Endothelial cell of umbilical vein (primary cell): ENCODE measurements around the gene PAX2. TPM values are rescaled to one million over a fixed set of nuclear protein-coding genes. Genes with fewer than 3 reads are reported as not detected.

Experiments
- BruUV-seq: library from RNA; stranded (reverse); fragments of 400-500 nt; replicated peaks from 2 replicates; lab custom pipeline; 2021; lab: Mats Ljungman, UMichigan
- CTCF ChIA-PET: fragments of 300-600, 350-600 bp; sonication (Branson Sonifier 250); formaldehyde crosslinking; loops from one replicate; lab custom pipeline; 2021; ENCODE audit warnings: antibody characterized with exemption, inconsistent platforms; lab: Charles Lee
- POLR2A ChIA-PET: fragments of 300-600, 350-600 bp; sonication (Branson Sonifier 250); formaldehyde crosslinking; loops from one replicate; lab custom pipeline; 2021; ENCODE audit warnings: antibody characterized with exemption, inconsistent platforms; lab: Charles Lee
- DNase-seq: peaks from one replicate; pipeline ENCODE4 v3.0.0-alpha.2; 2011; ENCODE audit warnings: low read depth, low spot score
- FAIRE-seq: peaks from 2 replicates; lab custom pipeline; 2011; peaks lifted over from hg19 to GRCh38; lab: Jason Lieb, UNC
- H2AFZ ChIP-seq: 2 replicates; pipeline ENCODE4 v1.6.0; 2012; ENCODE audit warnings: low read depth, low read length, control low read depth, inconsistent platforms
- H3K27ac ChIP-seq: 2 replicates; pipeline ENCODE4 v1.5.1; 2011; ENCODE audit warnings: low read depth, mild to moderate bottlenecking, control low read depth, low read length, moderate library complexity; ENCODE audit not compliant: insufficient read depth
- H3K27me3 ChIP-seq, 2 experiments: 2 replicates each; pipeline versions ENCODE4 v1.6.0 to v1.6.1; 2011; ENCODE audit warnings: low read length in 2 of 2, mixed read lengths in 1 of 2; ENCODE audit not compliant: control insufficient read depth in 2 of 2, insufficient read depth in 2 of 2
- H3K36me3 ChIP-seq, 2 experiments: 2 replicates in 1 of 2; 3 replicates in 1 of 2; pipeline ENCODE4 v1.5.1; 2011; ENCODE audit warnings: low read length in 2 of 2, mild to moderate bottlenecking in 1 of 2, moderate library complexity in 1 of 2; ENCODE audit not compliant: control insufficient read depth in 2 of 2, insufficient read depth in 2 of 2; ENCODE audit errors: extremely low read depth in 1 of 2
- H3K4me1 ChIP-seq: 3 replicates; pipeline ENCODE4 v1.5.1; 2011; ENCODE audit warnings: mild to moderate bottlenecking, low read length; ENCODE audit not compliant: control insufficient read depth, insufficient read depth; ENCODE audit errors: extremely low read depth
- H3K4me2 ChIP-seq: 2 replicates; pipeline ENCODE4 v1.6.1; 2011; ENCODE audit warnings: low read length, control low read depth, mixed read lengths; ENCODE audit not compliant: insufficient read depth
- H3K4me3 ChIP-seq, 3 experiments: fragments of 200-600 bp in 1 of 3; sonication (generic), shearing (Covaris generic) in 1 of 3; replicated peaks in 1 of 3; 2 replicates each; pipeline ENCODE4 v1.5.1; 2011 to 2016; ENCODE audit warnings: control low read depth in 3 of 3, low read length in 3 of 3, mild to moderate bottlenecking in 2 of 3, inconsistent platforms in 1 of 3, low read depth in 1 of 3, moderate library complexity in 1 of 3; ENCODE audit not compliant: insufficient read depth in 1 of 3
- H3K79me2 ChIP-seq: 2 replicates; pipeline ENCODE4 v1.6.0; 2012; ENCODE audit warnings: low read length, inconsistent platforms; ENCODE audit not compliant: control insufficient read depth, insufficient read depth
- H3K9ac ChIP-seq: replicated peaks from 2 replicates; pipeline ENCODE3; 2011; ENCODE audit warnings: low read length, control low read depth; ENCODE audit not compliant: insufficient read depth; ENCODE audit errors: extremely low read depth
- H3K9me1 ChIP-seq: replicated peaks from 3 replicates; pipeline ENCODE4 v1.6.0; 2011; ENCODE audit warnings: mild to moderate bottlenecking, low read length; ENCODE audit not compliant: control insufficient read depth, insufficient read depth; ENCODE audit errors: extremely low read depth
- H3K9me3 ChIP-seq: replicated peaks from 2 replicates; pipeline ENCODE4 v1.5.1; 2012; ENCODE audit warnings: low read length, inconsistent platforms; ENCODE audit not compliant: control insufficient read depth, insufficient read depth
- H4K20me1 ChIP-seq: replicated peaks from 2 replicates; pipeline ENCODE3; 2011; ENCODE audit warnings: mild to moderate bottlenecking, low read length; ENCODE audit not compliant: control insufficient read depth, insufficient read depth; ENCODE audit errors: extremely low read depth
- EZH2 ChIP-seq: IDR thresholded peaks from 2 replicates; pipeline ENCODE4 v1.6.1; 2012; ENCODE audit warnings: borderline replicate concordance, low read depth, mild to moderate bottlenecking, moderate library complexity, low read length, inconsistent platforms; ENCODE audit not compliant: severe bottlenecking
- FOS ChIP-seq: IDR thresholded peaks from 2 replicates; pipeline ENCODE4 v1.6.1; 2011; ENCODE audit warnings: mild to moderate bottlenecking, low read length, moderate library complexity, borderline replicate concordance; ENCODE audit not compliant: insufficient read depth
- GATA2 ChIP-seq: IDR thresholded peaks from 2 replicates; pipeline ENCODE4 v1.7.0; 2011; ENCODE audit warnings: low read depth, mild to moderate bottlenecking, moderate library complexity, mixed read lengths, low read length; ENCODE audit not compliant: insufficient read length, insufficient read depth
- JUN ChIP-seq: IDR thresholded peaks from 2 replicates; pipeline ENCODE4 v1.6.1; 2011; ENCODE audit warnings: borderline replicate concordance, low read depth; ENCODE audit not compliant: insufficient read length, insufficient read depth
- MYC ChIP-seq: IDR thresholded peaks from one replicate; pipeline ENCODE4 v1.6.1; 2011; ENCODE audit warnings: mild to moderate bottlenecking, low read depth, low read length
- POLR2A ChIP-seq: IDR thresholded peaks from 2 replicates; pipeline ENCODE4 v1.6.1; 2012; ENCODE audit warnings: low read depth, mild to moderate bottlenecking, control low read depth, low read length
- POLR2AphosphoS5 ChIP-seq: IDR thresholded peaks from 2 replicates; pipeline ENCODE4 v1.6.1; 2012; ENCODE audit warnings: low read depth, mild to moderate bottlenecking, control low read depth, low read length, moderate library complexity; ENCODE audit not compliant: insufficient read depth
- dilution Hi-C: fragments of 300-500 bp; cut with MboI; formaldehyde crosslinking; loops from one replicate; pipeline ENCODE4 v1.15.0; 2019; ENCODE audit warnings: low sequenced_read_pairs; ENCODE audit not compliant: extremely low pct_ligation_motif_present
- intact Hi-C: fragments of 100-400 bp; cut with micrococcal nuclease; formaldehyde crosslinking; loops from one replicate; pipeline ENCODE4 v1.10.0; 2022
- polyA plus RNA-seq, 4 experiments: library from polyadenylated mRNA; depleted of rRNA in 3 of 4; stranded (reverse) in 3 of 4; unstranded in 1 of 4; fragments of >200 nt; gene quantifications; 2 replicates each; pipeline versions ENCODE4 v1.2.1 to v1.2.3, GENCODE V29; 2011 to 2012; ENCODE audit warnings: missing spikeins in 1 of 4
- total RNA-seq: library from RNA; stranded (reverse); gene quantifications from 2 replicates; pipeline ENCODE4 v1.2.3, GENCODE V29; 2021
- TF ChIP-seq, protein P1 (sequence below), 2 donors: IDR thresholded peaks; 1 replicate in 1 of 2; 2 replicates in 1 of 2; pipeline ENCODE4 v1.5.1; 2011; ENCODE audit warnings: low read length in 2 of 2, mild to moderate bottlenecking in 2 of 2, moderate library complexity in 2 of 2, control low read depth in 1 of 2, inconsistent platforms in 1 of 2, low read depth in 1 of 2; ENCODE audit not compliant: insufficient read depth in 1 of 2; ENCODE audit errors: extremely low read depth in 1 of 2
- TF ChIP-seq, protein P2 (sequence below): IDR thresholded peaks from 2 replicates; pipeline ENCODE4 v1.6.1; 2011; ENCODE audit not compliant: insufficient read depth, insufficient read length

Gene PAX2
- total and polyA plus RNA-seq, 2 donors (not counting 3 experiments of a cell fraction or from before 2014, with no cell fraction given) = not detected

DNA sequence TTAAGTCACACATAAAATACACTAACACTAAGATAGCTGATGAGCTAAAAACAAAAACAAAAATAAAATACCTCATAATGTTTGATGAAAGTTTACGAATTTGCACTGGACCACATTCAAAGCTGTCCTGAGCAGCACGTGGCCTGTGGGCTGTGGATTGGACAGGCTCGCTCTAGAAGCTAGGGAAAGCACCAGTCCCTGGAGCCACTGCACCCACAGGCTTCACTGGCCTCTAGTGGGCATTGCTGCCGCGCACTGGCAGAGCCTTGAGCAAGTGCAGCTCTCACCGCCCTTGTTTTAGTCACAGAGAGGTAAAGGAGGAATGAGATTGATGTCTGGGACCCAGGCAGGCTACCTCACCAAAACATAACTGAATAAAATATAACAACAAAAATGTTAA is 67.6 kb downstream of the PAX2 start:
- H3K4me2 ChIP-seq = no peak overlapping the region
- no peak overlapping the region for H3K27ac ChIP-seq
- DNase-seq = no peak
- intact Hi-C loops (no loop called here), dilution Hi-C loops (no loop called here)
- H3K9ac ChIP-seq = no peak overlapping the region
- BruUV-seq = no TSS peak
- H3K27me3 ChIP-seq = peaks cover 5 to 12% of the 10 kb centered on the region in 2 experiments
- H3K4me3 ChIP-seq = no peak overlapping the region
- no peaks in the 10 kb centered on the region for H3K4me1 ChIP-seq
- no peaks in the 10 kb centered on the region for H3K9me3 ChIP-seq
- H2AFZ ChIP-seq = no peak overlapping the region
- ChIA-PET POLR2A (no interaction called here), CTCF (no interaction called here)
- no peak for FAIRE-seq
- H3K79me2 ChIP-seq = no peaks in the 10 kb centered on the region
- no peaks in the 10 kb centered on the region for H3K9me1 ChIP-seq
- no peaks in the 10 kb centered on the region for H3K36me3 ChIP-seq
- TF ChIP-seq POLR2A (no peak), JUN (no peak), FOS (no peak)
- H4K20me1 ChIP-seq = no peaks in the 10 kb centered on the region

DNA sequence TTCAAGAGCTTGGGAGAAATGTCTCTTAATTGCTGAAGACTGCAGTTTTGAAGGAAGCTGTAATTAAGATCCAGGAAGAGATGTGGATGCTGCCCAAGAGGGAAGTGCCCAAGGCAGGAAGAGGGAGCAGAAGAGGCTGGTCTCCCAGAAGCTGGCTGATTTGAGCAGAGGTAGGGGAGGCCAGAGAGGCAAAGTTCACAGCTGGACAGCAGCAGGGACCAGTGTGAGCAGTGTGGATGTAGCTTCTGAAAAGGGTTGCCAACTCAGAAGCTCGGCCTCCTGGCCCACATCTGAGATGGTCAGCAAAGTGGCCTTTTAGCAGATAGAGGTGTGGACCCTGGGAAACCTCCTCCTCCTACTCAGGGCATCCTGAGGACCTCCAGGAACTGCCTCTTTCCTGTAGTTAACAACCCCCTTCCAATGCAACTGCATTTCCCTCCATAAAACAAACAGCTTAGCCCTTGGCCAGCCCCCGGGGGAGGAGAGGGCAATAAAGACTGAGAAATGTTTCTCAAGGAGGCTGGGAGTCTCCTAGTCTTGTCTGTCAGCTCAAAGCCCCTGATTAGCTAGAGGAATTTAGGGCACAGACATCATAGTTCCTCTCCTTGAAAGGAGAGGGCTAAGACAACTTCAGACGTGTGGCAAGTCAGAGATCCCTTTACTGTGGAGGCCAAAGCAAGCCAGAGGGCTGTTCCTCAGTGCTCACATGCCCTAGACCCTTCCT is 69.5 kb downstream of the PAX2 start:
- no TSS peak for BruUV-seq
- no peak for FAIRE-seq
- no peak overlapping the region for H2AFZ ChIP-seq
- DNase-seq = no peak
- dilution Hi-C loops (no loop called here), intact Hi-C loops (no loop called here)
- TF ChIP-seq MYC (no peak), POLR2A (no peak), POLR2AphosphoS5 (no peak), FOS (no peak), JUN (no peak), EZH2 (no peak), GATA2 (no peak)
- TF ChIP-seq, protein P1, sequence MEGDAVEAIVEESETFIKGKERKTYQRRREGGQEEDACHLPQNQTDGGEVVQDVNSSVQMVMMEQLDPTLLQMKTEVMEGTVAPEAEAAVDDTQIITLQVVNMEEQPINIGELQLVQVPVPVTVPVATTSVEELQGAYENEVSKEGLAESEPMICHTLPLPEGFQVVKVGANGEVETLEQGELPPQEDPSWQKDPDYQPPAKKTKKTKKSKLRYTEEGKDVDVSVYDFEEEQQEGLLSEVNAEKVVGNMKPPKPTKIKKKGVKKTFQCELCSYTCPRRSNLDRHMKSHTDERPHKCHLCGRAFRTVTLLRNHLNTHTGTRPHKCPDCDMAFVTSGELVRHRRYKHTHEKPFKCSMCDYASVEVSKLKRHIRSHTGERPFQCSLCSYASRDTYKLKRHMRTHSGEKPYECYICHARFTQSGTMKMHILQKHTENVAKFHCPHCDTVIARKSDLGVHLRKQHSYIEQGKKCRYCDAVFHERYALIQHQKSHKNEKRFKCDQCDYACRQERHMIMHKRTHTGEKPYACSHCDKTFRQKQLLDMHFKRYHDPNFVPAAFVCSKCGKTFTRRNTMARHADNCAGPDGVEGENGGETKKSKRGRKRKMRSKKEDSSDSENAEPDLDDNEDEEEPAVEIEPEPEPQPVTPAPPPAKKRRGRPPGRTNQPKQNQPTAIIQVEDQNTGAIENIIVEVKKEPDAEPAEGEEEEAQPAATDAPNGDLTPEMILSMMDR (IDR thresholded peaks at IDR 0.05; ENCODE audit: extremely low read depth in 1 of 2, insufficient read depth in 1 of 2, low read depth in 1 of 2, low read length in 2 of 2) = no peak
- TF ChIP-seq, protein P2, sequence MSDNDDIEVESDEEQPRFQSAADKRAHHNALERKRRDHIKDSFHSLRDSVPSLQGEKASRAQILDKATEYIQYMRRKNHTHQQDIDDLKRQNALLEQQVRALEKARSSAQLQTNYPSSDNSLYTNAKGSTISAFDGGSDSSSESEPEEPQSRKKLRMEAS = no peak
- H3K9me1 ChIP-seq = no peaks in the 10 kb centered on the region
- H3K27me3 ChIP-seq = peaks cover 5 to 13% of the 10 kb centered on the region in 2 experiments
- H3K9me3 ChIP-seq = no peaks in the 10 kb centered on the region
- POLR2A ChIA-PET = no interaction called here
- no peaks in the 10 kb centered on the region for H3K36me3 ChIP-seq
- no peak overlapping the region for H3K4me3 ChIP-seq
- H3K4me1 ChIP-seq = no peaks in the 10 kb centered on the region
- CTCF ChIA-PET = interaction anchor here (1.1 to 2.5 kb wide), 5 partner anchors 8 to 281 kb away, joined by 3 to 5 read pairs (median 4); no protein-coding TSS in a partner anchor
- H3K4me2 ChIP-seq = no peak overlapping the region
- no peaks in the 10 kb centered on the region for H3K79me2 ChIP-seq
- no peaks in the 10 kb centered on the region for H4K20me1 ChIP-seq
- no peak overlapping the region for H3K27ac ChIP-seq
- H3K9ac ChIP-seq = no peak overlapping the region
